ENCODE measurements around the gene SLC12A6.

The SLC12A6 gene

DNA sequence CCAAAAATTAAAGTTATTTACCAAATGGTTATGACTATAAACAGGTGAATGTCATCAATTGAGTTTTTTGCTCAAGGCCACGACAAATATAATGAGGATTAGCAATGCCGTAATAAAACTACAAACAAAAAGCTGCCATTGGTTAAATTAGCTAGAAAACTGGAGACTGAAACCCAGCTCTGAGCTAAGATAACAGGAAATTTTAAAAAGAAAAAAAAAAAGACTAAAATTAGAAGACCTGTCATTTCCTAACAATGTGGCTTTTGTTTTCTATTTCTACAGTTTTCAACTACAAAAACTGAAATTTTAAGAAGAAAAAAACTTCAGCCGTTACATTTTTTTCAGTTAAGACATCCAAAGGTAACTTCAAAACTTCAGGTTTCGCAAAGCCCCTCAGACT is 9.7 kb downstream of the SLC12A6 start:
- no peak for DNase-seq

DNA sequence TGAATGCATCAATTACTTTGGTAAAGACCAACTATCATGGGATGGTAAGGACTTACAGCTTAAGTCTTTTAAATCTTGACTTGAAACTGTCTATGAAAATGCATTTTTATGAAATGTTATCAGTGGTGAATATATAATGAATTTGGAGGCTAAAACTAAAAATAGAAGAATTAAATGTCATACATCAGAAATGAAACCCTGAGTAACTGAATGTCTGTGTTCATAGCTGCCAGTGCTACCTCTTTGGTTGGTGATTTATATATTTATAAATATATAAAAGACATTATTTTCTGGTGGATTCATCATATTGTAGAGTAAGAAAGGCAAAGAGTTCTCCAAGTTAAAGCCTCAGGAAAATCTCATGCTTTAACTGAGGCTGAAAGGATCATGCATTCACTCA is 12.2 kb downstream of the SLC12A6 start:
- DNase-seq = no peak

DNA sequence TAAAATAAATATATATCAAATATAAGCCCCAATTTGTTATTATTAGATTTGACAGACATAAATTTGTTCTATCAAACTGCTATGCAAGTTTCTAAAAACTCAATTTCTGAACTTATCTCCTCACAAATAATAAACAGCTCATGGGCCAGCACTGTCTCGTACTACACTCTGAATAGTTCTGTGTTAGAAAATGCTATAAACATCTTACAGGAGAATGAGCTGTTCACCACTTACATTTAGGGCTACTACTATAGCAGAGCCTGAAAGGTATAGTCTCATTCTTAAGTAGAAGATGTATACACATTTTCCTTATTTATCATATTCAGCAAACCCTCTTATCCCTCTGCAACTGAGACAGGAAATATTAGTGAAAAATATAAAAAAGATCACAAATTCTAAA is 12.6 kb downstream of the SLC12A6 start:
- no peak for DNase-seq

DNA sequence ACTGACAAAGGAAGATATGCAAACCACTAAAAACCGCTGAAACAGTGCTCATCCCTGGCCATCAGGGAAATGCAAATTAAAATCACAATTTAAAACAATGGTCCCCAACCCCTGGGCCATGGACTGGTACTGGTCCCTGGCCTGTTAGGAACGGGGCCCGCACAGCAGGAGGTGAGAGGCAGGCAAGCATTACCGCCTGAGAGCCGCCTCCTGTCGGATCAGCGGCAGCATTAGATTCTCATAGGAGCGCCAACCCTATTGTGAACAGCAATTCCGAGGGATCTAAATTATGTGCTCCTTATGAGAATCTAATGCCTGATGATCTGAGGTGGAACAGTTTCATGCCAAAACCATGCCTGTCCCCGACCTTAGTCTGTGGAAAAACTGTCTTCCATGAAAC is 14.4 kb downstream of the SLC12A6 start:
- DNase-seq = no peak

DNA sequence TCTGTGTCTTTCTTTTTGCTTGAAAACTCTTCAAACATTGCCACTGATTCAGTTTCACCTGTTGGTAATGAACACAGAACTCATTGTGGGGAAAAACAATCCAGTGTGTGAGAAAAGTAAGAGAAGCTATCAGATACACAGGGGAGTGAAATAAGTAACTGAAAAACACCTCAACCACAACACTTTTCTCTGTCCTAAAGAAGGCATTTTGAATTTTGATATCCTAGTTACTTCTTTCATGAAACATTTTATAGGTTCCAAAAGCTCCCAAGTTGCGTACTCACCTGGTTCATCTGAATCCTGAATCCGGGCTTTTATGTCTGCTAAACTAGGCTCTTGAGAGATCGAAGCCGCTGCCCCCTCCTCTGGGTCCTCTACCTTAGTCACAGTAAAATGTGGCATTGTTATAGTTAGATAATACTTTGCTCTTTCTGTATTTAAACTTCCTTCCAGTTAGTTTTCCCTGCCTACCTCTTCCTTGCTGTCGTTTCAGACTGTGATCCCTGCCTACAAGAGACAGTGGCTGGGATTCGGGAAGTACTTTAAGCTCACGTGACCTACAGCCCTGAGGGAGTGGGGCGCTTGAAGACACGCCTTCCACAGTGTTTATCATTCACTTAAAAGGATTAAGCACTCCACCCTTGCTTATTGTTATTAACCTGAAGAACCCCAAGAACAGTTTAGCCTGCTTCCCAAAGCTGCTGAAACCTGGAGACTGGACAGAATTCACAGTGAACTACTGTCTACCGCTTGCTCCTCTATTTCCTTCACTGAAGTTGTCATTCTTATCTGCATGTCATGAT is 19.1 kb downstream of the SLC12A6 start:
- no peak for DNase-seq

DNA sequence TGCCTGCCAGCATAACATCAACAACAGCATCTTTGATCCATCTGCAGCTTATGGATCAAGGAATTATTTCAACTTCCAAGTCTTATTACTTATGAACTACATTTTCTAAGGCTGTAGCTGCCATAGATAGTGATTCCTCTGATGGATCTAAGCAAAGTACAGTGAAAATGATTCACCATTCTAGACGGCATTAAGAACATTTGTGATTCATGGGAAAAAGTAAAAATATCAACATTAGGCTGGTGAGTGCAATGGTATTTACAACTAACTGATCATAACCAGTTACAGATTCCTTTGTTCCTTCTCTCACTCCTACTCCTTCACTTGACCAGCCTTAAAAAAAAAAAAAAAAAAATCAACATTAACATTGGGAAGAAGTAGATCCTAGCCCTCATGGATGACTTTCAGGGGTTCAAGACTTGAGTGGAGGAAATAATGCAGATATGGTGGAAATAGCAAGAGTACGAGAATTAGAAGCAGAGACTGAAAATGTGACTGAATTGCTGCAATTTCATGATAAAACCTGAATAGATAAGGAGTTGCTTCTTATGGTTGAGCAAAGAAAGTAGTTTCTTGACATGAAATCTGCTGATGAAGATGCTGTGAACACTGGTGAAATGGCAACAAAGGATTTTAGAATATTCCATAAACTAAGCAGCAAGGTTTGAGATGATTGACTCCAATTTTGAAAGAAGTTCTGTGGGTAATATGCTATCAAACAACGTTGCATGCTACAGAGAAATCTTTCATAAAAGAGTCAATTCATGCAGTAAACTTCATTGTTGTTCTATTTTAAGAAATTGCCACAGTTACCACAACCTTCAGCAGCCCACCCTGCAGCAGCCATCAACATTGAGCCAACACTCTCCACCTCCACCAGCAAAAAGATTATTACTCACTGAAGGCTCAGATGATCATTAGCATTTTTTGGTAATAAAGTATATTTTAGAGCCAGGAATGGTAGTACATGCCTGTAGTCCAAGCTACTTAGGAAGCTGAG is 22.8 kb downstream of the SLC12A6 start:
- DNase-seq = no peak

DNA sequence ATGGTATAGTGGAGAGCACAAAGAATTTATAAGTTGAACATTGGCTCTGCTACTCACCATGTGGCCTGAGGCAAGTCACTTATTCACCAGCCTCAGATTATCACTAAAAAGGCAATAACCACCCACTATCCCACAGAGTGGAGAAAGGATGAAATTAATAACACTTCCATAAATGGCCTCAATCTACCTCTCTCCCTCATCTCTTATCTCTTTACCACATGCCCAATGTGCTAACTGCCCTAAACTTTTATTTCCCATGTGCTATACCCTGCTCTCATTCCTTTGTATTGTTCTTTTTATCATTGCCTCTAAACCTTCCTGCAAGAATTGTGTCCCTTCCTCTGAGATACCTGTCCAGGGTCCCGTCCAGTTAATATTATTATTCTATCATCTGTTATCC is 26.0 kb downstream of the SLC12A6 start:
- no peak for DNase-seq

DNA sequence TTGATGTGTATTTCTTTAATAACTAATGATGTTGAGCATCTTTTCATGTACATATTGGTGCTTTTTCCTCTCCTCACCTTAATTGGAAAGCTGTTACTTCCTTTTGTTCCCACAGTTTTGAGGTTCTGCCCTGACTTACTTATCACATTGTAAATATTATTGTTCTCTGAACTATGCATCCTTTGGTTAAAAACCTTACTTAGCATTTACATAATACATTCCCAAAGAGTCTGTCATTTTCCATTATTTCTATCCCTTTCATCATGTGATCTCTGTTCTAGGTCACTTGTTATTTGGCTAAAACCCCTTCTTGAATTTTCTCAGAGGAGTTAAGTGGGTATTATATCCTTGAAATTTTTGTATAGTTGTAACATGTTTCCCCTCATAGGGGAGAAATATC is 33.0 kb downstream of the SLC12A6 start:
- no peak for DNase-seq

DNA sequence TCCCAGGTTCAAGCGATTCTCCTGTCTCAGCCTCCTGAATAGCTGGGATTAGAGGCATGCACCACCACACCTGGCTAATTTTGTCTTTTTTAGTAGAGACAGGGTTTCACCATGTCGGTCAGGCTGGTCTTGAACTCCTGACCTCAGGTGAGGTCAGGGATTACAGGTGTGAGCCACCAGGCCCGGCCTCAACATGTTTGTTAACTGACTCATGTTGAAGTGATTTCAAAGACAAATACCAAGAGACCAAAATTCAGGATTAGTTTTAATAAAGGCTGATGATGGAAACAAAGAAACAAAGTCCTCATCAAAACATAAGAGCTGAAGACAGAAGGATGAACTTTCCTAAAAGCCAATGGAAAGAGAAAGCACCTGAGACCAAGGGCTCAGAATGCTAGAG is 36.5 kb downstream of the SLC12A6 start:
- DNase-seq = no peak

DNA sequence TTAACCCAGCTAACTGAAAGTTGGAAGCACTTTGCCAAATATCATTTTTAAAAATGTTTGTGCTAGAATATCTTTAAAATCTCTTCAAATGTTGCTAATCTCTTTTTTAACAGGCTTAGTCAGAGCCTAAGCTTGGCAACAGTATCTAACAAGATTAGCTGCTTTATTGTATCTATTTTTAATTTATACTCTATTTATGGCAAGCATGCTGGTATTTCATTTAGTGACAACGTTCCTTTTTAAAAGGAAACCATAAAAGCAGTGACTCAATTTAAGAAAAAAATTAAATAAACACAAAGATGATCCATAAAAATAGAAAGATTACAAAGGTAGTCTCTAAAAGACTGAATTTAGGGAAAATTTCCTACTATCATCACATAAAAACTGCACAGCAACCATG is 40.5 kb downstream of the SLC12A6 start:
- DNase-seq = no peak

DNA sequence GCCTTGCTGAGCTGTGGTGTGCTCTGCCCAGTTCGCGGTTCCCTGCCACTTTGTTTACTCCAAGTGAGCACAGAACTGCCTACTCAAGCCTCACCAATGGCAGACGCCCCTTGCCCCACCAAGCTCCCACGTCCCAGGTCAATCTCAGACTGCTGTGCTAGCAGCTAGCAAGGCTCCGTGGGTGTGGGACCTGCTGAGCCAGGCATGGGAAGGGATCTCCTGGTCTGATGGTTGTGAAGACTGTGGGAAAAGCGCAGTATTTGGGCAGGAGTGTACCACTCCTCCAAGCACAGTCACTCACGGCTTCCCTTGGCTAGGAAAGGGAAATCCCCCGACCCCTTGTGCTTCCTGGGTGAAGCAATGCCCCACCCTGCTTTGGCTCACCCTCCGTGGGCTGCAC is 45.0 kb downstream of the SLC12A6 start:
- no peak for DNase-seq

DNA sequence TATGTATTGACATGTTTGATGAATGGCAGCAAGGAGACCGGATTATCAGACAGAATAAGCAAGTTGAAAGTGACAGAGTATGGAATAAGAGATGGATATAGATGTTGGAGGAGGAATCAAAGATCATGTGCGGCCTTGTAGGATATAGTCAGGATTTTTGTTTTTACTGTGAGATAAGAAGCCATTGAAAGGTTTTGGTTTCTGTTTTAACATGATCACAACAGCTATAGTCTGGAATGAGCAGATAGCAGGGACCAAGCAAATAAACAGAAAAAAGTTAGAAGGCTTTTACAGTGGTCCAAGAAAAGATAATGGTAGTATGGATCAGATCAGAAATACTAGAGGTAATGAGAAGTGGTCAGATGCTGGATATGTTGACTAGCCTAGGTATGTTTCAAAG is 52.6 kb downstream of the SLC12A6 start:
- no peak for DNase-seq

DNA sequence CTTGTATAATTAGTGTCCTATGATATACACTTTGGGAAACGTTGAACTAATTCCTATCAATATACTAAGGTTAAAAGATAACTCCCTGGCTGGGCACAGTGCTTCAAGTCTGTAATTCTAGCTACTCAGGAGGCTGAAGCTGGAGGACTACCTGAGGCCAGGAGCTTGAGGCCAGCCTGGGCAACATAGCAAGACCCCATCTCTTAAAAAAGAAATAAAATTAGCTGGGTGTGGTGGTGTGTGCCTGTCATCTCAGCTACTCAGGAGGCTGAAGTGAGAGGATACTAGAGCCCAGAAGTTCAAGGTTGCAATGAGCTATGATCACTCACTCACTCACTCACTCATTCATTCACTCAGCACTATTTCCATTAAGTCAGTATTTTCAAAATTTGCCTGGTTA is 55.2 kb downstream of the SLC12A6 start:
- DNase-seq = no peak

DNA sequence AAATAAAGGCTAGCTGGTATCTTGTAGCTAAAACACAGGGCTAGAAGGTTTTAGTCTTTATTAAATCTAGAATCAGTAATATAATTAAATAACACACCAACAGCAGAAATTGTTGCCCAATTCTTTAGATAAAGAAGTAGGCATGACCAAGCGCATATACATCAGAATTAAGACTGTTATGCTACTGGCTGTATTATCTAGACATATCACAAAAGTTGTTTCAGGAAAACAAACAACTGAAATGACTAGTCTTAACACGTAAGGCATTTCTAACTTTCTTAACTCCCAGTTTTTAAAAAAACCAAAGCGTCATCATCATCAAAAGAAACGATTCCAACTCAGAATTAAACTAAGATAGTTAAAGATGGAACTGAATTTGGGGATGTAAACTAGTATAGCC is 57.4 kb downstream of the SLC12A6 start:
- DNase-seq = no peak

DNA sequence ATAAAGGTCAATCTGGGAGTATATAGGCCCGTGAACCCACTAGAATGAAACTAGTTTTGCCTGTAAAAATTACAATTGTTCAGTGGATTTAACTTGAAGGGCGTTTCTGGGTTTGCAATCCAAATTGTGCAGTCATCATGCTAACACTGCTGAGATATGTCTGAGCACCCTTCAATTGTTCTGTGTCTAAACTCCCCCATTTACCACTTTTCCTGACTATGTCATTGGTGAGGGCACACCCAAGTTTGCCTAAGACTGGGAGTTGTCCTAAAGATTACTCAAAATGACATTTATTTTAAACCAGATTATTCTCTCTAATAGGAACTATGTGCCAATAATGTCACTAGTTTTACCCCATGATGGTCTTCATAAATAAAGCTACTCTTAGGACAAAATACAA is 58.2 kb downstream of the SLC12A6 start:
- DNase-seq = no peak

DNA sequence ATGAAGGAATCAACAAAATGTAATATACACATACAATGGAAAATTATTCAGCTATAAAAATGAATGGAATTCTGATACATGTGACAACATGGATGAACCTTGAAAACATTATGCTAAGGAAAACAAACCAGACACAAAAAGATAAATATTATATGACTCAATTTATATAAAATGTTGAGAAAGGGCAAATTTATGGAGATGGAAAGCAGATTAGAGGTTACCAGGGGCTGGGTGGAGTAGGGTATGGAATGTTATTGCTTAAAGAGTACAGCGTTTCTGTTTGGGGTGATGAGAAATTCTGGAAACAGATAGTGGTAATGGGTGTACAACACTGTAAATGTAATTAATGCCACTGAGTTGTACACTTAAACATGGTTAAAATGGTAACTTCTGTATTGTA is 61.9 kb downstream of the SLC12A6 start:
- no peak for DNase-seq

DNA sequence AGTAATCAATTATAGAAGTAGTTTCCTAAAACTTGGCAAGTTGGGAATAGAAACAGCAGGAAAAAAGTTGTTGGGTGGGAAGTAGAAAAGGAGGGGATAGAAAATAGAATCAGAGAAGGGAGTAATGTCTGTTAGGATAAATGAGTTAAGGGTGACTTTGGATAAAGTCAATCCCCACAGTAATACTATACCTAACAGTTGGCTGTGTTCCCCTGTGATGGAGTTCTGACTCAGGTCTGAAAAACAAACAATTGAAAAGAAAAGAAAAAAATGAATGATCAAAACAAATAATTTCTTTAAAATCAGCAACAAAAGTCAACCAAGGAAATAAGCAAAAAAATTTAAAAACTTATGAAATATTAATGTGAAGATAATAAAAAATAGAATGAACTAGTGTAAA is 62.4 kb downstream of the SLC12A6 start:
- no peak for DNase-seq

DNA sequence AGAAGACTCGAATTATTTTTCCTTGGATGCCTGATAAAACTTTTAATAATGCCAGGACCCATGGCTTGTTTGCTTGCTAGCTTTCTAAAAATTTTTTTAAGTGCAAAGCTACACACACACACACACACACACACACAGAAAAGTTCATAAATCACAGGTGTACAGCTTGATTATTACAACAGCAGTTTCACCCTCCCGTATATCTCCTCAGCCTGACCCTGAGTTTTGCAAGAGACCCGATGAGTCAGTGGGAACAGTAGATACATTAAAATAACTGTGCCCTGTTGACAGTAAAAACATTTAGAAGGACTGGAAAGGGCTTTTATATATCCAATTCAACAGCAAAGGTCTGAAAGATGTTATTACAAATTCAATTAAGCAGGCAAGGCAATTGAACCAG is 66.1 kb downstream of the SLC12A6 start:
- DNase-seq = no peak

DNA sequence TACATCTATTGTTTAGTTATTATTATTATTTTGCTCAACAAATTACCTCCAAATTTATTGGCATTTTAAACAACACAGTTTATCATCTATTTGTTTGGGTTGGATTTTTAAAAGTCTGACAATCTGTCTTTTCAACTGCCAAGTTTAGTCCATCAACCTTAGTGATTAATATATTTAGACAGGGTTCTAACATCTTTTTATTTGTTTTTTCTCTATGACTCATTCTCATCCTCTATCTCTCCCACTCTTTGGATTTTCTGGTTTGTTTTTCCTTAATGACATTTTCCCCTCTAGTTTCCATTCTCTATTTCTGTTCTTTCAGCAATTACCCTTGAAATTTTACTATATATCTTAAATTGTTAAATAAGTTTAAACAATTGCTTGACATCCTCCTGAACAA is 70.8 kb downstream of the SLC12A6 start:
- DNase-seq = no peak

DNA sequence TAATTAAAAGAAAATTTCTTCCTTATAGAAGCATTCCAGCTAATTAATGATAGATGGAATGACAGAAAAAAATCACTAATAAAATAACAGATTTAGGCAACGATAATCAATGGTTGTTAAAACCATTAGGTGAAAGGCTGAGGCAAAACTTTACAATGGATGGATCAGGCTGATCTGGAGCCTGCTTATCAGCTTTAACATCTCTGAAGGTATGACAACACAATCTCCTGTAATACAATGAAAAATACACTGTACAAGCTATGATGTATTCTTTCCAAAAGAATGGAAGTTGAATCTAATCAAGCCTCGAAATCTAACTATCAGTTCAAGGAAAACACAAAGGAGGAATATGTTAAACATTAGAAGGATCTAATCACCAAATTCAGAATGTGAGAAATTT is 73.5 kb downstream of the SLC12A6 start:
- DNase-seq = no peak

DNA sequence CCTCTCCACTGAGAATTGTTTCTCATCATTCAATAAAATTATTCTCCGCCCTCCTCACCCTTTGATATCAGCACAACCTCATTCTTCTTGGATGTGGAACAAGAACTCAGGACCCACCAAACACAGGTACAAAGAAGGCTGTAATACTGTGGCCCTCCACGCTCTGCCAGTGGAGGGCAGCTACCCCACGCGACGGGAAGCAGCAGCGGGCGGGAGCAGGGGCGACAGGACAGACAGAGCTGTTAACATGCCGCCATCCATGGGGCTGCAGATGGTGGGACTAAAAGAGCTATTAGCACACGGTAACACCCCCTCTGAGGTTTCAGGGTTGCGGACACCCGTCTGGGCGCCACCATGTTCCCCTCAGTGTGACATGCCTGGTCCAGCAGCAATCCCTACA is 75.2 kb downstream of the SLC12A6 start:
- DNase-seq = no peak

DNA sequence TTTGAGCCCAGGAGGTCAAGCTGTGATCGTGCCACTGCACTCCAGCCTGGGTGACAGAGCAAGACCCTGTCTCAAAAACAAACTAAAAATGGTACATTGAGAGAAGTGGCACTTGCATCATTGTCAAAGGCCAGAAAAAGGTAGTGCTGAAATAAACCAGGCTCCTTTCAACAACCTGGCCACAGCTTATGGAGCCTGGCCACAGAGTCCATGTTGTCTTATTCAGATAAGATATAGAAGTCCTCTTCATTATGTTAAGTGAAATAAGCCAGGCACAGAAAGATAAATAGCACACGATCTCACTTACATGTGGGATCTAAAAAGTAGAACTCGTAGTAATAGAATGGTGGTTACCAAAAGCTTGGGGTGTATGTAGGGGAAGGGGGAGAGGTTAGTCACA is 78.0 kb downstream of the SLC12A6 start:
- no peak for DNase-seq

DNA sequence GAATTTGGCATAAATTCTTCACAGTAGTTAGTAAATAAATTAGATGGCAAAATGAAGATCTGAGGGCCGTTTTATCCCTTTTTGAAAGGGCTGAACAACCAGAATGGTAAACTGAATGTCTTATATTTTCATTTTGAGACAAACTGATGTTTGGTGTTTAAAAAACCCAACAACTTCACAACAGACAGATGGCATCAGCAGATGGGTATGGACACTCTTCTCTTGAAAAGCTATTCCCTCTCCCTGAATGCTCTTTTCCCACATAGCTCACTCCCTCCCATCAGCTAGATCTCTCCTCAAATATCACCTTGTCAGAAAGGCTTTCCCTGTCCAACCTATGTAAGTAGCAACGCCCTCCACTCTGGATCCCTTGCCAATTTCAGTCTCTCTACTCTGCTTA is 79.4 kb downstream of the SLC12A6 start:
- no peak for DNase-seq

DNA sequence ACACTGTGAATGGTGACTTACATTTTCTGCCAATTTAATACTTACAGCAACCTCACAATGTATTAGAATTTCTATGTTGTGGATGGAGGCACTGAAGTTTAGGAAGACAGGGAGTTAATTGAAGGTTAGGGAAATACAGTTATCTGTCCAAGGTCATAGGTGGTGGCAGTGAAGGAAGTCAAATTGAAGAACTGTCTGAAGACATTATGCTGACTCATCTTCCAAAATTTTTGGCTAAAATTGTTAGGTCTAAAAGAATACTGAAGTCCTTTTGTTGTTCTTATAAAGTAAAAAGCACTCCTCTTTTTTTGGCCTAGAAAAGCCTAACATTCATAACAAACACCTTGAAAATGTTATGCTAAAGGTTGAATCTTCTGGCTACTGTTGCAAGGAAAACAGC is 85.0 kb downstream of the SLC12A6 start:
- DNase-seq = no peak
